ENCODE measurements around the gene SARDH.

SARDH gene

GRCh38 chr9:133691191-133691590 lies 47.0 kb downstream of the SARDH start:
- Histone ChIP-seq H3K4me3 (IDR thresholded peaks at IDR 0.05; ENCODE audit: insufficient read depth, low read depth, low read length) (no peak overlapping the region), H3K4me2 (no peak overlapping the region), H3K4me1 (ENCODE audit: low read depth, poor library complexity, severe bottlenecking) (no peaks in the 10 kb centered on the region), H3K27ac (no peak overlapping the region), H3K27me3 (ENCODE audit: insufficient read depth, low read depth) (peaks cover 52% of the 10 kb centered on the region), H3K9ac (no peak overlapping the region), H3K36me3 (ENCODE audit: insufficient read depth) (no peaks in the 10 kb centered on the region), H2AFZ (ENCODE audit: low read depth) (no peak overlapping the region), H4K20me1 (ENCODE audit: insufficient read depth) (no peaks in the 10 kb centered on the region), H3K79me2 (ENCODE audit: insufficient read depth, low read depth) (no peaks in the 10 kb centered on the region)
- TF ChIP-seq CTCF (conservative IDR thresholded peaks at IDR 0.05; ENCODE audit: low read depth, low read length), result no peak

- Histone ChIP-seq H4K20me1 (ENCODE audit: insufficient read depth) (no peaks in the 10 kb centered on the region), H3K79me2 (ENCODE audit: insufficient read depth, low read depth) (no peaks in the 10 kb centered on the region), H3K9ac (no peak overlapping the region), H3K4me3 (IDR thresholded peaks at IDR 0.05; ENCODE audit: insufficient read depth, low read depth, low read length) (no peak overlapping the region), H3K27me3 (ENCODE audit: insufficient read depth, low read depth) (peaks cover 59% of the 10 kb centered on the region), H2AFZ (ENCODE audit: low read depth) (no peak overlapping the region), H3K36me3 (ENCODE audit: insufficient read depth) (no peaks in the 10 kb centered on the region), H3K4me1 (ENCODE audit: low read depth, poor library complexity, severe bottlenecking) (no peaks in the 10 kb centered on the region), H3K4me2 (no peak overlapping the region), H3K27ac (no peak overlapping the region)
- TF ChIP-seq CTCF (conservative IDR thresholded peaks at IDR 0.05; ENCODE audit: low read depth, low read length), result no peak
These were observed 48.0 kb downstream of the SARDH start for GRCh38 chr9:133690081-133690561.

GRCh38 chr9:133689151-133689763 lies 48.9 kb downstream of the SARDH start:
- no peak overlapping the region for H2AFZ ChIP-seq (ENCODE audit: low read depth)
- H3K79me2 ChIP-seq (ENCODE audit: insufficient read depth, low read depth), result no peaks in the 10 kb centered on the region

GRCh38 chr9:133687856-133688761 lies 50.0 kb downstream of the SARDH start:
- no peak for TF ChIP-seq CTCF (conservative IDR thresholded peaks at IDR 0.05; ENCODE audit: low read depth, low read length)
- H4K20me1 ChIP-seq (ENCODE audit: insufficient read depth), result no peaks in the 10 kb centered on the region
- H3K36me3 ChIP-seq (ENCODE audit: insufficient read depth), result no peaks in the 10 kb centered on the region
- H3K9ac ChIP-seq, result no peak overlapping the region
- H3K4me2 ChIP-seq, result no peak overlapping the region
- H2AFZ ChIP-seq (ENCODE audit: low read depth), result no peak overlapping the region
- H3K27ac ChIP-seq, result no peak overlapping the region
- no peak overlapping the region for H3K4me3 ChIP-seq (IDR thresholded peaks at IDR 0.05; ENCODE audit: insufficient read depth, low read depth, low read length)
- no peaks in the 10 kb centered on the region for H3K79me2 ChIP-seq (ENCODE audit: insufficient read depth, low read depth)
- no peaks in the 10 kb centered on the region for H3K4me1 ChIP-seq (ENCODE audit: low read depth, poor library complexity, severe bottlenecking)
- H3K27me3 ChIP-seq (ENCODE audit: insufficient read depth, low read depth), result peaks cover 75% of the 10 kb centered on the region

More at GRCh38 chr9:133689151-133689763, 48.9 kb downstream of the SARDH start:
- Histone ChIP-seq H3K4me3 (IDR thresholded peaks at IDR 0.05; ENCODE audit: insufficient read depth, low read depth, low read length) (no peak overlapping the region), H3K4me1 (ENCODE audit: low read depth, poor library complexity, severe bottlenecking) (no peaks in the 10 kb centered on the region), H4K20me1 (ENCODE audit: insufficient read depth) (no peaks in the 10 kb centered on the region), H3K27ac (no peak overlapping the region), H3K9ac (no peak overlapping the region), H3K4me2 (no peak overlapping the region), H3K36me3 (ENCODE audit: insufficient read depth) (no peaks in the 10 kb centered on the region), H3K27me3 (ENCODE audit: insufficient read depth, low read depth) (peaks cover 64% of the 10 kb centered on the region)
- TF ChIP-seq CTCF (conservative IDR thresholded peaks at IDR 0.05; ENCODE audit: low read depth, low read length), result no peak

Data from KMS-11 (cell line).